Heart left ventricle (tissue), 16 donors: Measurements from ENCODE around the gene LRP5. TPM values are rescaled to one million over a fixed set of nuclear protein-coding genes. Genes with fewer than 3 reads are reported as not detected.

Experiments
- ATAC-seq, 4 donors: fragments of 200-7000 bp; cut with Tn5 transposase; one replicate each; pipeline ENCODE4 v1.9.1; 2020 to 2022; ENCODE audit warnings: moderate library complexity in 4 of 4, mild to moderate bottlenecking in 3 of 4, moderate number of reproducible peaks in 1 of 4
- DNase-seq, 5 donors: peaks; one replicate each; pipeline ENCODE4 v3.0.0-alpha.2; 2020
- H3K27ac ChIP-seq, 12 donors: fragments of 200-600 bp; sonication (generic) in 4 of 12; one replicate each; pipeline versions ENCODE4 v1.5.0 to v1.8.0; 2016 to 2022; ENCODE audit warnings: mild to moderate bottlenecking in 2 of 12
- H3K27me3 ChIP-seq, 9 donors: fragments of 200-600 bp; sonication (generic) in 2 of 9; one replicate each; pipeline versions ENCODE4 v1.5.1 to v1.8.0; 2016 to 2022; ENCODE audit warnings: mild to moderate bottlenecking in 3 of 9
- H3K36me3 ChIP-seq, 9 donors: fragments of 200-600 bp; sonication (generic) in 2 of 9; one replicate each; pipeline versions ENCODE4 v1.5.0 to v1.8.0; 2018 to 2022; ENCODE audit warnings: mild to moderate bottlenecking in 2 of 9
- H3K4me1 ChIP-seq, 12 donors: fragments of 200-600 bp; sonication (generic) in 4 of 12; one replicate each; pipeline versions ENCODE4 v1.5.0 to v1.8.0; 2016 to 2022; ENCODE audit warnings: mild to moderate bottlenecking in 3 of 12
- H3K4me3 ChIP-seq, 12 donors: fragments of 200-600 bp; sonication (generic) in 4 of 12; one replicate each; pipeline versions ENCODE4 v1.5.0 to v1.8.0; 2017 to 2022; ENCODE audit warnings: mild to moderate bottlenecking in 9 of 12, moderate library complexity in 4 of 12
- H3K9me3 ChIP-seq, 12 donors: fragments of 200-600 bp; sonication (generic) in 4 of 12; one replicate each; pipeline versions ENCODE4 v1.5.0 to v1.8.0; 2016 to 2022; ENCODE audit warnings: mild to moderate bottlenecking in 1 of 12
- CTCF ChIP-seq, 12 donors: fragments of 200-600 bp; sonication (generic) in 4 of 12; IDR thresholded peaks; one replicate each; pipeline versions ENCODE4 v1.5.0 to v1.8.0; 2018 to 2022; ENCODE audit warnings: antibody characterized with exemption in 12 of 12, mild to moderate bottlenecking in 5 of 12
- POLR2A ChIP-seq, 2 donors: fragments of 450-650 bp; IDR thresholded peaks; one replicate each; pipeline ENCODE4 v1.6.1; 2017; ENCODE audit warnings: antibody characterized with exemption in 2 of 2, mild to moderate bottlenecking in 2 of 2, moderate library complexity in 2 of 2
- WGBS, 4 donors: extraction: QIAGEN DNeasy Blood & Tissue Kit in 2 of 4; methylation state at CpG; one replicate each; pipeline versions ENCODE4 v1.1.5 to v1.1.7; 2013 to 2018; 5-methylcytosine and 5-hydroxymethylcytosine counted together
- intact Hi-C, 10 donors: fragments of 100-400 bp; cut with DNase I; formaldehyde crosslinking; loops; one replicate each; pipeline versions ENCODE4 v1.11.1 to v1.14.2; 2022
- polyA plus RNA-seq, 2 donors: library from polyadenylated mRNA; stranded (reverse); fragments of 200-250 nt; gene quantifications; one replicate each; pipeline ENCODE4 v1.2.3, GENCODE V29; 2013
- total RNA-seq, 9 donors: library from RNA; depleted of rRNA in 2 of 9; stranded (reverse); fragments of >200 nt in 2 of 9; fragmentation: NEBNext Ultra II Directional in 3 of 9; extraction: Animal tissue kit (Norgen Biotek cat#: 25700) in 3 of 9; gene quantifications; one replicate each; pipeline versions ENCODE4 v1.1.0 to v1.2.4, GENCODE V29; 2016 to 2023
- donor health status: ischemic (EF 13 %, LVEDD 7.1; RV severe dilation, severe dysfunction).
- donor health status: healthy with polysubstance abuse.
- donor health status: DM: no; HTN: yes; CAD: no.
- donor health status: DM: no; HTN: no; CAD: no.
- donor health status: ischemic (EF 25% LVEDD 6.9; RV normal size, moderate dysfunction).
- donor health status: ischemic (EF 25% LVEDD 5.7; RV mildly dilated, moderate dysfunction).
- donor health status: healthy.
- donor health status: DM: yes; HTN: yes; CAD: no.
- donor health status: ischemic (EF 35%, LVEDD 5.7; RV mildly dilated, moderate dysfunction).
- donor health status: nonischemic (EF 11% LVEDD 7.7; RV severe dilation, severe dysfunction).
- donor health status: DM: yes; HTN: yes; CAD: no.
- donor health status: PGD.
- donor health status: ischemic (EF 29% LVEDD 5.4; RV normal size, mild dysfunction).
- donor health status: nonischemic (EF 23%, LVEDD 6.1; RV moderate dilation, normal function).

LRP5 gene
- total and polyA plus RNA-seq, 11 donors, result 30.2 to 62.5 (median 39.8) TPM

- Histone ChIP-seq H3K27me3 (no peaks in the 10 kb centered on the region), H3K27ac (peak overlapping the region in 11 of 12 donors; percentile 76 to 94 (median 86)), H3K36me3 (no peaks in the 10 kb centered on the region), H3K4me3 (peak overlapping the region in 6 of 12 donors; percentile 5 to 36 (median 15)), H3K4me1 (peaks cover 21 to 93% (median 82%) of the 10 kb centered on the region in 12 donors), H3K9me3 (no peaks in the 10 kb centered on the region)
- no peak for DNase-seq
- TF ChIP-seq CTCF (IDR thresholded peaks at IDR 0.05) (no peak), POLR2A (IDR thresholded peaks at IDR 0.05) (no peak)
- WGBS, 4 donors, result 40 to 48% (median 45%) methylated on average over 11 to 12 of the region's 12 CpGs
- intact Hi-C loops, result loop anchor here in 3 of 10 donors (2.0 to 5.0 kb wide), 2 partner anchors 57 to 62 kb away; partner anchors contain the start of gene LRP5 (in 1 of the 3)
- no peak for ATAC-seq
Measured at GRCh38 chr11:68374531-68374930, 62.1 kb downstream of the LRP5 start.

- Histone ChIP-seq H3K4me3 (no peak overlapping the region), H3K36me3 (no peaks in the 10 kb centered on the region), H3K9me3 (no peaks in the 10 kb centered on the region), H3K27me3 (no peaks in the 10 kb centered on the region), H3K4me1 (peaks cover 24 to 93% (median 82%) of the 10 kb centered on the region in 12 donors), H3K27ac (peak overlapping the region in 6 of 12 donors; percentile 76 to 94 (median 86))
- DNase-seq (peak in 1 of 5 donors; percentile 53), ATAC-seq (no peak)
- intact Hi-C loops, result loop anchor here in 1 of 10 donors (2.0 kb wide), 1 partner anchor 63 kb away; the partner anchor contains the start of gene LRP5
- 85 to 92% (median 87%) methylated on average over 13 of the region's 13 CpGs for WGBS, 4 donors
- TF ChIP-seq CTCF (IDR thresholded peaks at IDR 0.05) (no peak), POLR2A (IDR thresholded peaks at IDR 0.05) (no peak)
Measured at GRCh38 chr11:68375337-68375736, 62.9 kb downstream of the LRP5 start.

- Histone ChIP-seq H3K9me3 (no peaks in the 10 kb centered on the region), H3K36me3 (no peaks in the 10 kb centered on the region), H3K27me3 (no peaks in the 10 kb centered on the region), H3K4me1 (peaks cover 28 to 93% (median 82%) of the 10 kb centered on the region in 12 donors), H3K27ac (peak overlapping the region in 4 of 12 donors; percentile 85 to 94 (median 88)), H3K4me3 (no peak overlapping the region)
- TF ChIP-seq CTCF (IDR thresholded peaks at IDR 0.05) (no peak), POLR2A (IDR thresholded peaks at IDR 0.05) (no peak)
- no peak for DNase-seq
- intact Hi-C loops, result loop anchor here in 1 of 10 donors (2.0 kb wide), 1 partner anchor 63 kb away; the partner anchor contains the start of gene LRP5
- ATAC-seq, result no peak
- 81 to 87% (median 86%) methylated on average over 14 of the region's 14 CpGs for WGBS, 4 donors
Measured at GRCh38 chr11:68375766-68376165, 63.4 kb downstream of the LRP5 start.

GRCh38 chr11:68377389-68377795, 65.0 kb downstream of the LRP5 start:
- Histone ChIP-seq H3K36me3 (no peaks in the 10 kb centered on the region), H3K27me3 (no peaks in the 10 kb centered on the region), H3K27ac (peak overlapping the region in 6 of 12 donors; percentile 4 to 63 (median 36)), H3K4me3 (no peak overlapping the region), H3K9me3 (no peaks in the 10 kb centered on the region), H3K4me1 (peaks cover 21 to 96% (median 84%) of the 10 kb centered on the region in 12 donors)
- DNase-seq (peak in 1 of 5 donors; percentile 56), ATAC-seq (no peak)
- intact Hi-C loops, result no loop called here
- TF ChIP-seq POLR2A (IDR thresholded peaks at IDR 0.05), result no peak
- no peak for TF ChIP-seq CTCF (IDR thresholded peaks at IDR 0.05)
- WGBS, 4 donors, result 60 to 71% (median 67%) methylated on average over 8 to 12 of the region's 12 CpGs
